Testis (tissue), 3 donors: ENCODE measurements around the gene GPX5. TPM values are rescaled to one million over a fixed set of nuclear protein-coding genes. Genes with fewer than 3 reads are reported as not detected.

Source experiments
- polyA plus RNA-seq: library from polyadenylated mRNA; stranded (reverse); fragments of 350-450 nt; fragmentation: Illumina TruSeq; extraction: RNeasy Lipid Tissue Mini Kit (QIAGEN cat#74804); gene quantifications from one replicate; pipeline ENCODE4 v1.2.3, GENCODE V29; 2014; ENCODE audit warnings: low read depth, low replicate concordance; ENCODE audit not compliant: insufficient read depth
- total RNA-seq, 2 donors: library from RNA; depleted of rRNA; stranded (reverse); fragments of >200 nt; gene quantifications; one replicate each; pipeline ENCODE4 v1.2.3, GENCODE V29; 2016

GPX5 gene
- total and polyA plus RNA-seq, 3 donors from 2014 or later = 1.2 to 8.6 (median 8.1) TPM

Other genes with a start within 250 kb of the GPX5 start
- gene PGBD1, start 244.3 kb upstream of the GPX5 start, total RNA-seq = 1 to 10 TPM; 6.1 to 6.9 TPM
- gene PGBD1, start 244.3 kb upstream of the GPX5 start, polyA plus RNA-seq = 4.8 TPM
- 10 to 100 TPM; 21.4 to 29.0 TPM for gene ZSCAN31, start 189.7 kb upstream of the GPX5 start, total RNA-seq
- gene ZSCAN31, start 189.7 kb upstream of the GPX5 start, polyA plus RNA-seq = 51.3 TPM
- gene ZKSCAN3, start 175.9 kb upstream of the GPX5 start, total RNA-seq = 1 to 10 TPM; 8.1 to 8.3 TPM
- 5.4 TPM for gene ZKSCAN3, start 175.9 kb upstream of the GPX5 start, polyA plus RNA-seq
- gene ZSCAN12, start 126.1 kb upstream of the GPX5 start, total RNA-seq = 10 to 100 TPM; 12.2 to 12.3 TPM
- 7.0 TPM for gene ZSCAN12, start 126.1 kb upstream of the GPX5 start, polyA plus RNA-seq
- gene ZSCAN23, start 82.4 kb upstream of the GPX5 start, total RNA-seq = 1 to 10 TPM; 8.3 to 9.1 TPM
- gene ZSCAN23, start 82.4 kb upstream of the GPX5 start, polyA plus RNA-seq = 2.4 TPM
- under 1 TPM; 0.19 to 0.87 TPM for gene GPX6, start 10.1 kb upstream of the GPX5 start, total RNA-seq
- 0.54 TPM for gene GPX6, start 10.1 kb upstream of the GPX5 start, polyA plus RNA-seq